Measurements from ENCODE around the gene FAM98B. TPM values are rescaled to one million over a fixed set of nuclear protein-coding genes. Genes with fewer than 3 reads are reported as not detected.
A peak's percentile ranks its signal among the peaks of the same experiment; 100 is the strongest.
"Not testable (repeated sequence)": the region's sequence is repeated elsewhere in the genome, so short reads cannot be mapped to it uniquely, and the experiment has no call there.

The FAM98B gene
- 20.5 TPM for total RNA-seq
- long read RNA-seq, partial matches to known transcripts, result 0 of 1 reads
- long read RNA-seq, other reads (novel, unspliced or antisense), result 0 of 1 reads

GRCh38 chr15:38453971-38454695 is at the start of gene FAM98B:
Gene FAM98B (plus strand): TSS chr15:38454127. CDS start chr15:38454162, 35 bp downstream.
- intact Hi-C loops (cut with DNase I), result loop anchor here (5.0 kb wide), 1 partner anchor 233 kb away; no protein-coding TSS in a partner anchor
- peak; percentile 97 for ATAC-seq
- peak; percentile 92 for DNase-seq (ENCODE audit: missing footprints)

GRCh38 chr15:38406436-38406835 is 47.5 kb upstream of the FAM98B start:
- DNase-seq (ENCODE audit: missing footprints) (no peak), ATAC-seq (no peak)
- intact Hi-C loops (cut with DNase I), result no loop called here

- intact Hi-C loops (cut with DNase I), result no loop called here
- no peak for DNase-seq (ENCODE audit: missing footprints)
- ATAC-seq, result no peak
Measured at GRCh38 chr15:38408576-38408975, 45.4 kb upstream of the FAM98B start.

- DNase-seq (ENCODE audit: missing footprints), result no peak
- intact Hi-C loops (cut with DNase I), result no loop called here
Measured at GRCh38 chr15:38411902-38412301, 42.0 kb upstream of the FAM98B start.

GRCh38 chr15:38412466-38412865 is 41.5 kb upstream of the FAM98B start:
- intact Hi-C loops (cut with DNase I), result no loop called here
- no peak for DNase-seq (ENCODE audit: missing footprints)
- no peak for ATAC-seq

More at GRCh38 chr15:38411902-38412301, 42.0 kb upstream of the FAM98B start:
- peak; percentile 53 for ATAC-seq

GRCh38 chr15:38414357-38414756 is 39.6 kb upstream of the FAM98B start:
- intact Hi-C loops (cut with DNase I), result loop anchor here (2.0 kb wide), 1 partner anchor 412 kb away; no protein-coding TSS in a partner anchor
- DNase-seq (ENCODE audit: missing footprints), result no peak
- peak; percentile 87 for ATAC-seq

- ATAC-seq (no peak), DNase-seq (ENCODE audit: missing footprints) (no peak)
- intact Hi-C loops (cut with DNase I), result no loop called here
Measured at GRCh38 chr15:38421069-38421690, 32.7 kb upstream of the FAM98B start.

- no peak for DNase-seq (ENCODE audit: missing footprints)
- ATAC-seq, result no peak
- intact Hi-C loops (cut with DNase I), result no loop called here
Measured at GRCh38 chr15:38424101-38424552, 29.8 kb upstream of the FAM98B start.

GRCh38 chr15:38425269-38425668 is 28.7 kb upstream of the FAM98B start:
- intact Hi-C loops (cut with DNase I), result no loop called here
- no peak for ATAC-seq
- no peak for DNase-seq (ENCODE audit: missing footprints)

GRCh38 chr15:38427380-38427779 is 26.5 kb upstream of the FAM98B start:
- intact Hi-C loops (cut with DNase I), result no loop called here
- DNase-seq (ENCODE audit: missing footprints) (no peak), ATAC-seq (no peak)

- intact Hi-C loops (cut with DNase I), result no loop called here
- no peak for ATAC-seq
Measured at GRCh38 chr15:38430106-38430760, 23.7 kb upstream of the FAM98B start.

GRCh38 chr15:38436993-38437392 is 16.9 kb upstream of the FAM98B start:
- ATAC-seq (no peak), DNase-seq (ENCODE audit: missing footprints) (no peak)
- intact Hi-C loops (cut with DNase I), result no loop called here

More at GRCh38 chr15:38430106-38430760, 23.7 kb upstream of the FAM98B start:
- no peak for DNase-seq (ENCODE audit: missing footprints)

GRCh38 chr15:38437603-38438002 is 16.3 kb upstream of the FAM98B start:
- ATAC-seq; intact Hi-C loops (cut with DNase I): not testable (repeated sequence)

GRCh38 chr15:38438031-38438986 is 15.6 kb upstream of the FAM98B start:
- intact Hi-C loops (cut with DNase I), result no loop called here
- DNase-seq (ENCODE audit: missing footprints), result no peak
- ATAC-seq, result no peak

More at GRCh38 chr15:38437603-38438002, 16.3 kb upstream of the FAM98B start:
- not testable (repeated sequence) for DNase-seq (ENCODE audit: missing footprints)

GRCh38 chr15:38440353-38441129 is 13.4 kb upstream of the FAM98B start:
- ATAC-seq, result peak; percentile 80
- no peak for DNase-seq (ENCODE audit: missing footprints)
- intact Hi-C loops (cut with DNase I), result no loop called here

GRCh38 chr15:38441130-38441519 is 12.8 kb upstream of the FAM98B start:
- ATAC-seq (no peak), DNase-seq (ENCODE audit: missing footprints) (no peak)
- intact Hi-C loops (cut with DNase I), result no loop called here

GRCh38 chr15:38454696-38455090 is 766 bp downstream of the FAM98B start:
- intact Hi-C loops (cut with DNase I), result loop anchor here (5.0 kb wide), 1 partner anchor 233 kb away; no protein-coding TSS in a partner anchor
- ATAC-seq, result no peak

GRCh38 chr15:38455092-38455491 is 1.2 kb downstream of the FAM98B start:
- intact Hi-C loops (cut with DNase I), result no loop called here
- ATAC-seq, result no peak
- no peak for DNase-seq (ENCODE audit: missing footprints)

More at GRCh38 chr15:38454696-38455090, 766 bp downstream of the FAM98B start:
- DNase-seq (ENCODE audit: missing footprints), result peak; percentile 11

Data from Right ventricle myocardium inferior (tissue), 1 donor.